ENCODE measurements around the gene THADA. TPM values are rescaled to one million over a fixed set of nuclear protein-coding genes. Genes with fewer than 3 reads are reported as not detected.

Gene THADA
- total RNA-seq, 1 experiment from 2014 or later: 20.1 TPM

GRCh38 chr2:43266711-43267111, 329.1 kb downstream of the THADA start:
- no peak overlapping the region for H4K91ac ChIP-seq (ENCODE audit: insufficient read length, low read depth, low read length)
- Mint-ChIP-seq H3K27me3 (ENCODE audit: low read depth) (no peaks in the 10 kb centered on the region), H3K27ac (0 out of 7 replicates have a peak overlapping the region, but pooled peaks of 1 of the 3 experiments have one; percentile 78), H3K36me3 (ENCODE audit: insufficient read depth in 1 of 3, low read depth in 3 of 3) (no peaks in the 10 kb centered on the region; a peak in 1 of 7 replicates), H3K4me1 (peaks cover 31 to 50% of the 10 kb centered on the region in 2 experiments), H3K4me3 (no peak overlapping the region), H3K9me3 (no peaks in the 10 kb centered on the region)
- H2BK15ac ChIP-seq (ENCODE audit: low read depth, low read length): no peak overlapping the region
- no peak overlapping the region for H2BK5ac ChIP-seq (ENCODE audit: insufficient read length, low read length)
- H3K23ac ChIP-seq (ENCODE audit: insufficient read length, low read depth, low read length): no peak overlapping the region
- no peak for DNase-seq
- no peak overlapping the region for H4K5ac ChIP-seq (ENCODE audit: insufficient read length, low read depth, low read length)
- H2BK12ac ChIP-seq (ENCODE audit: insufficient read length, low read depth, low read length): no peak overlapping the region
- no peak overlapping the region for H2BK120ac ChIP-seq (ENCODE audit: low read depth, low read length, poor library complexity, severe bottlenecking)
- H3K18ac ChIP-seq (ENCODE audit: insufficient read length, low read depth, low read length): no peak overlapping the region
- no peak overlapping the region for H2AK5ac ChIP-seq (ENCODE audit: insufficient read length, low read length)
- H3K4me1 ChIP-seq (ENCODE audit: insufficient read depth, low read length): no peaks in the 10 kb centered on the region
- no peak overlapping the region for H2AFZ ChIP-seq (ENCODE audit: low read length)
- H2BK20ac ChIP-seq (ENCODE audit: low read depth, low read length, poor library complexity, severe bottlenecking): no peak overlapping the region
- no peaks in the 10 kb centered on the region for H4K20me1 ChIP-seq (ENCODE audit: control insufficient read depth, insufficient read depth, insufficient read length)
- H3K9me3 ChIP-seq (ENCODE audit: control insufficient read depth, low read depth, low read length): no peaks in the 10 kb centered on the region
- no peak overlapping the region for H3K4ac ChIP-seq (ENCODE audit: low read depth, low read length)
- no CpG with 5 or more reads among the region's 4 CpGs for WGBS (ENCODE audit: extremely low coverage, insufficient read length, low lambda C conversion rate)
- no peak overlapping the region for H4K8ac ChIP-seq (replicated peaks; ENCODE audit: insufficient read length, low read depth, low read length)
- H3K79me2 ChIP-seq (ENCODE audit: insufficient read depth, low read length): no peaks in the 10 kb centered on the region
- H3K23me2 ChIP-seq (ENCODE audit: insufficient read length, low read depth, low read length, poor library complexity, severe bottlenecking): no peaks in the 10 kb centered on the region
- no peak overlapping the region for H3K27ac ChIP-seq (ENCODE audit: insufficient read length, low read depth, low read length)
- H3K9ac ChIP-seq (ENCODE audit: extremely low read depth, insufficient read length, low read length): no peak overlapping the region
- H3K4me2 ChIP-seq (ENCODE audit: insufficient read depth, insufficient read length, low read length): no peak overlapping the region
- H3K79me1 ChIP-seq (ENCODE audit: insufficient read depth, low read depth, low read length, poor library complexity, severe bottlenecking): no peaks in the 10 kb centered on the region
- no peak overlapping the region for H3T11ph ChIP-seq (ENCODE audit: low read length)
- H3K27me3 ChIP-seq (ENCODE audit: insufficient read depth, low read length): no peaks in the 10 kb centered on the region
- H3K14ac ChIP-seq (ENCODE audit: insufficient read depth, low read length): no peak overlapping the region
- TF ChIP-seq CTCF (conservative IDR thresholded peaks at IDR 0.05): no peak
- H3K56ac ChIP-seq (ENCODE audit: insufficient read length, low read depth, low read length): no peak overlapping the region

Measured in H9 (cell line).